Stimulated activated naive CD8-positive, alpha-beta T cell treated with anti-CD3 and anti-CD28 coated beads, Interleukin-15, Interleukin-2, amounts not matched to agents 100 U/mL and 50 U/mL, for 24 hours (primary cell): ENCODE results near the gene DNER.

Experiments used
- ATAC-seq: fragments of 150-1000 bp; cut with Tn5 transposase; one replicate; pipeline ENCODE4 v1.10.0; 2021
- DNase-seq: peaks from one replicate; pipeline ENCODE4 v3.0.0; 2021

Gene DNER

GRCh38 chr2:229433351-229433750 is 281.0 kb downstream of the DNER start:
- no peak for ATAC-seq

GRCh38 chr2:229431327-229431954 is 282.9 kb downstream of the DNER start:
- DNase-seq (no peak), ATAC-seq (no peak)

More at GRCh38 chr2:229433351-229433750, 281.0 kb downstream of the DNER start:
- DNase-seq, result no peak

GRCh38 chr2:229429589-229429988 is 284.8 kb downstream of the DNER start:
- DNase-seq (no peak), ATAC-seq (no peak)

- ATAC-seq, result no peak
- DNase-seq, result no peak
Observed at GRCh38 chr2:229426464-229426863, 287.9 kb downstream of the DNER start.

GRCh38 chr2:229425598-229425997 is 288.8 kb downstream of the DNER start:
- DNase-seq (no peak), ATAC-seq (no peak)

GRCh38 chr2:229422063-229422462 is 292.3 kb downstream of the DNER start:
- ATAC-seq, result no peak

GRCh38 chr2:229419158-229419557 is 295.2 kb downstream of the DNER start:
- DNase-seq (no peak), ATAC-seq (no peak)

More at GRCh38 chr2:229422063-229422462, 292.3 kb downstream of the DNER start:
- no peak for DNase-seq

GRCh38 chr2:229417916-229418315 is 296.4 kb downstream of the DNER start:
- DNase-seq (no peak), ATAC-seq (no peak)

- no peak for DNase-seq
Observed at GRCh38 chr2:229417176-229417575, 297.2 kb downstream of the DNER start.

GRCh38 chr2:229416116-229416694 is 298.1 kb downstream of the DNER start:
- DNase-seq (no peak), ATAC-seq (no peak)

More at GRCh38 chr2:229417176-229417575, 297.2 kb downstream of the DNER start:
- no peak for ATAC-seq

- no peak for ATAC-seq
- no peak for DNase-seq
Observed at GRCh38 chr2:229414631-229415030, 299.7 kb downstream of the DNER start.

- DNase-seq (no peak), ATAC-seq (no peak)
Observed at GRCh38 chr2:229412686-229413085, 301.7 kb downstream of the DNER start.

GRCh38 chr2:229410946-229411345 is 303.4 kb downstream of the DNER start:
- no peak for ATAC-seq

GRCh38 chr2:229410264-229410663 is 304.1 kb downstream of the DNER start:
- ATAC-seq, result no peak
- DNase-seq, result no peak

More at GRCh38 chr2:229410946-229411345, 303.4 kb downstream of the DNER start:
- no peak for DNase-seq

- ATAC-seq, result no peak
Observed at GRCh38 chr2:229409751-229410181, 304.6 kb downstream of the DNER start.

GRCh38 chr2:229408962-229409361 is 305.4 kb downstream of the DNER start:
- DNase-seq (no peak), ATAC-seq (no peak)

More at GRCh38 chr2:229409751-229410181, 304.6 kb downstream of the DNER start:
- DNase-seq, result no peak

GRCh38 chr2:229408356-229408755 is 306.0 kb downstream of the DNER start:
- ATAC-seq, result no peak
- DNase-seq, result no peak

GRCh38 chr2:229407170-229407569 is 307.2 kb downstream of the DNER start:
- DNase-seq (no peak), ATAC-seq (no peak)

- ATAC-seq (no peak), DNase-seq (no peak)
Observed at GRCh38 chr2:229405796-229406195, 308.6 kb downstream of the DNER start.

- DNase-seq (no peak), ATAC-seq (no peak)
Observed at GRCh38 chr2:229403296-229403695, 311.1 kb downstream of the DNER start.

GRCh38 chr2:229401171-229401865 is 313.0 kb downstream of the DNER start:
- ATAC-seq, result no peak
- DNase-seq, result no peak

- no peak for DNase-seq
- no peak for ATAC-seq
Observed at GRCh38 chr2:229393926-229394325, 320.4 kb downstream of the DNER start.

GRCh38 chr2:229392196-229392595 is 322.2 kb downstream of the DNER start:
- no peak for ATAC-seq
- DNase-seq, result no peak
